IMR-90 (cell line): ENCODE measurements around the gene AQP1. TPM values are rescaled to one million over a fixed set of nuclear protein-coding genes. Genes with fewer than 3 reads are reported as not detected.

ENCODE experiments used
- ATAC-seq: fragments of 200-7000 bp; cut with Tn5 transposase; 2 replicates; pipeline ENCODE4 v1.9.1; 2020; ENCODE audit warnings: low read depth, mild to moderate bottlenecking, moderate library complexity
- BruUV-seq: library from RNA; stranded (reverse); fragments of 400-500 nt; replicated peaks from 2 replicates; lab custom pipeline; 2021; lab: Mats Ljungman, UMichigan
- CTCF ChIA-PET: fragments of 300-600 bp; formaldehyde crosslinking; extraction: SDS; loops from one replicate; lab custom pipeline; 2021; ENCODE audit warnings: antibody characterized with exemption; lab: Yijun Ruan, JAX
- POLR2A ChIA-PET: fragments of 300-600 bp; sonication (Branson Sonifier 250); formaldehyde crosslinking; loops from one replicate; lab custom pipeline; 2022; ENCODE audit warnings: antibody characterized with exemption; ENCODE audit not compliant: unreplicated experiment; lab: Charles Lee
- DNase-seq: peaks from one replicate; pipeline ENCODE4 v3.0.0; 2013
- H2AFZ ChIP-seq: replicated peaks from 2 replicates; pipeline ENCODE3; 2013; ENCODE audit warnings: low read length, mild to moderate bottlenecking; ENCODE audit not compliant: poor library complexity
- H2AK5ac ChIP-seq: 2 replicates; pipeline ENCODE4 v1.6.1; 2013; ENCODE audit warnings: low read depth, low read length, inconsistent platforms
- H2AK9ac ChIP-seq: replicated peaks from 2 replicates; pipeline ENCODE3; 2013; ENCODE audit warnings: mild to moderate bottlenecking, low read depth, low read length, moderate library complexity; ENCODE audit not compliant: poor library complexity
- H2BK120ac ChIP-seq: 2 replicates; pipeline ENCODE4 v1.6.1; 2013; ENCODE audit warnings: low read depth, low read length, inconsistent platforms
- H2BK15ac ChIP-seq: 3 replicates; pipeline ENCODE4 v1.6.1; 2013; ENCODE audit warnings: low read depth, low read length, inconsistent platforms
- H2BK20ac ChIP-seq: 2 replicates; pipeline ENCODE4 v1.6.1; 2013; ENCODE audit warnings: low read depth, mild to moderate bottlenecking, inconsistent platforms, low read length, moderate library complexity
- H2BK5ac ChIP-seq: 2 replicates; pipeline ENCODE4 v1.6.1; 2013; ENCODE audit warnings: mild to moderate bottlenecking, low read depth, low read length, inconsistent platforms; ENCODE audit not compliant: poor library complexity, severe bottlenecking
- H3K14ac ChIP-seq: replicated peaks from 2 replicates; pipeline ENCODE4 v1.6.1; 2013; ENCODE audit warnings: low read depth, low read length, inconsistent platforms
- H3K18ac ChIP-seq: 2 replicates; pipeline ENCODE4 v1.6.1; 2013; ENCODE audit warnings: low read depth, low read length, control low read depth
- H3K23ac ChIP-seq: 2 replicates; pipeline ENCODE4 v1.6.1; 2013; ENCODE audit warnings: low read depth, low read length, inconsistent platforms
- H3K27ac ChIP-seq: 2 replicates; pipeline ENCODE4 v1.5.1; 2013; ENCODE audit warnings: mild to moderate bottlenecking, control low read depth, low read length; ENCODE audit not compliant: insufficient read depth
- H3K27me3 ChIP-seq: 2 replicates; pipeline ENCODE4 v1.6.1; 2013; ENCODE audit warnings: low read length; ENCODE audit not compliant: control insufficient read depth, insufficient read depth
- H3K36me3 ChIP-seq: 2 replicates; pipeline ENCODE4 v1.6.1; 2013; ENCODE audit warnings: low read length, mixed read lengths; ENCODE audit not compliant: control insufficient read depth, insufficient read depth
- H3K4ac ChIP-seq: 2 replicates; pipeline ENCODE4 v1.6.1; 2013; ENCODE audit warnings: low read depth, low read length, inconsistent platforms
- H3K4me1 ChIP-seq: 2 replicates; pipeline ENCODE4 v1.6.1; 2013; ENCODE audit warnings: low read length, mixed read lengths; ENCODE audit not compliant: control insufficient read depth, insufficient read depth
- H3K4me2 ChIP-seq: 2 replicates; pipeline ENCODE4 v1.6.1; 2013; ENCODE audit warnings: low read depth, mild to moderate bottlenecking, control low read depth, low read length, moderate library complexity
- H3K4me3 ChIP-seq: 2 replicates; pipeline ENCODE4 v1.5.1; 2013; ENCODE audit warnings: low read depth, mild to moderate bottlenecking, control low read depth, low read length, moderate library complexity; ENCODE audit not compliant: insufficient read depth
- H3K56ac ChIP-seq: 2 replicates; pipeline ENCODE4 v1.6.1; 2013; ENCODE audit warnings: low read length, inconsistent platforms; ENCODE audit not compliant: insufficient read depth; ENCODE audit errors: extremely low read depth
- H3K79me1 ChIP-seq, 2 experiments: 2 replicates each; pipeline ENCODE4 v1.6.1; 2013; ENCODE audit warnings: low read length in 2 of 2, inconsistent platforms in 1 of 2, low read depth in 1 of 2
- H3K9ac ChIP-seq: 2 replicates; pipeline ENCODE4 v1.6.1; 2013; ENCODE audit warnings: low read depth, low read length, control low read depth
- H3K9me1 ChIP-seq: 2 replicates; pipeline ENCODE4 v1.6.1; 2013; ENCODE audit warnings: low read length, inconsistent platforms; ENCODE audit not compliant: insufficient read depth
- H3K9me3 ChIP-seq: 2 replicates; pipeline ENCODE4 v1.6.1; 2013; ENCODE audit warnings: low read length; ENCODE audit not compliant: control insufficient read depth, insufficient read depth
- H4K20me1 ChIP-seq: 2 replicates; pipeline ENCODE4 v1.6.1; 2013; ENCODE audit warnings: low read length, inconsistent platforms; ENCODE audit not compliant: insufficient read depth
- H4K5ac ChIP-seq: 2 replicates; pipeline ENCODE4 v1.6.1; 2013; ENCODE audit warnings: mild to moderate bottlenecking, low read depth, low read length, control low read depth
- H4K8ac ChIP-seq, 2 experiments: 2 replicates each; pipeline ENCODE4 v1.6.1; 2013; ENCODE audit warnings: low read depth in 2 of 2, low read length in 2 of 2, control low read depth in 1 of 2, inconsistent platforms in 1 of 2
- H4K91ac ChIP-seq: 2 replicates; pipeline ENCODE4 v1.6.1; 2013; ENCODE audit warnings: low read depth, low read length, inconsistent platforms; ENCODE audit not compliant: insufficient read depth
- CEBPB ChIP-seq: IDR thresholded peaks from 2 replicates; pipeline ENCODE4 v1.6.1; 2012; ENCODE audit warnings: low read depth, low read length, improper control_type of control experiment
- CHD1 ChIP-seq: IDR thresholded peaks from 2 replicates; pipeline ENCODE4 v1.6.1; 2012; ENCODE audit warnings: low read depth, low read length, improper control_type of control experiment
- CTCF ChIP-seq: conservative IDR thresholded peaks from 2 replicates; pipeline ENCODE4 v1.5.1; 2012; ENCODE audit warnings: mild to moderate bottlenecking, low read depth, low read length, improper control_type of control experiment
- MAFK ChIP-seq: IDR thresholded peaks from 2 replicates; pipeline ENCODE4 v1.6.1; 2012; ENCODE audit warnings: low read depth, low read length, improper control_type of control experiment
- MAZ ChIP-seq: IDR thresholded peaks from 2 replicates; pipeline ENCODE4 v1.6.1; 2012; ENCODE audit warnings: low read depth, mild to moderate bottlenecking, low read length, improper control_type of control experiment, moderate library complexity, borderline replicate concordance
- RAD21 ChIP-seq: IDR thresholded peaks from 2 replicates; pipeline ENCODE4 v1.6.1; 2012; ENCODE audit warnings: low read length, improper control_type of control experiment
- RCOR1 ChIP-seq: IDR thresholded peaks from 2 replicates; pipeline ENCODE4 v1.6.1; 2012; ENCODE audit warnings: mild to moderate bottlenecking, low read length, improper control_type of control experiment; ENCODE audit not compliant: insufficient replicate concordance
- SMC3 ChIP-seq: fragments of 150-350 bp; IDR thresholded peaks from 2 replicates; pipeline ENCODE4 v1.6.1; 2016; ENCODE audit warnings: low read depth, mild to moderate bottlenecking, antibody characterized with exemption, low read length, moderate library complexity
- WGBS, 2 experiments: methylation state at CpG; one replicate each; pipeline versions ENCODE4 v1.1.5 to v1.1.7; 2013; ENCODE audit warnings: missing lambda C conversion rate in 2 of 2; ENCODE audit not compliant: insufficient read length in 1 of 2; ENCODE audit errors: extremely low coverage in 2 of 2; 5-methylcytosine and 5-hydroxymethylcytosine counted together
- dilution Hi-C: fragments of 300-500 bp; cut with HindIII; formaldehyde crosslinking; loops from one replicate; pipeline ENCODE4 v1.14.3; 2018; ENCODE audit warnings: low sequenced_read_pairs; ENCODE audit not compliant: unreplicated experiment
- in situ Hi-C: fragments of 300-500 bp; cut with MboI; formaldehyde crosslinking; loops from 3 replicates; pipeline ENCODE4 v1.14.3; 2019; ENCODE audit warnings: low sequenced_read_pairs, inconsistent platforms, mixed read lengths
- intact Hi-C: fragments of 100-400 bp; cut with micrococcal nuclease; formaldehyde crosslinking; loops from 2 replicates; pipeline ENCODE4 v1.10.0; 2022
- polyA plus RNA-seq, 3 experiments: library from polyadenylated mRNA; depleted of rRNA; stranded (reverse); fragments of >200 nt; gene quantifications; 2 replicates each; pipeline ENCODE4 v1.2.3, GENCODE V29; 2012; ENCODE audit warnings: low replicate concordance in 1 of 3
- total RNA-seq: library from RNA; depleted of rRNA; stranded (reverse); fragments of >200 nt; gene quantifications from 2 replicates; pipeline ENCODE4 v1.2.3, GENCODE V29; 2012

Gene AQP1
- total and polyA plus RNA-seq, 2 of the 4 experiments (the other 2 are of a cell fraction), result 0.18 to 0.39 TPM

DNA sequence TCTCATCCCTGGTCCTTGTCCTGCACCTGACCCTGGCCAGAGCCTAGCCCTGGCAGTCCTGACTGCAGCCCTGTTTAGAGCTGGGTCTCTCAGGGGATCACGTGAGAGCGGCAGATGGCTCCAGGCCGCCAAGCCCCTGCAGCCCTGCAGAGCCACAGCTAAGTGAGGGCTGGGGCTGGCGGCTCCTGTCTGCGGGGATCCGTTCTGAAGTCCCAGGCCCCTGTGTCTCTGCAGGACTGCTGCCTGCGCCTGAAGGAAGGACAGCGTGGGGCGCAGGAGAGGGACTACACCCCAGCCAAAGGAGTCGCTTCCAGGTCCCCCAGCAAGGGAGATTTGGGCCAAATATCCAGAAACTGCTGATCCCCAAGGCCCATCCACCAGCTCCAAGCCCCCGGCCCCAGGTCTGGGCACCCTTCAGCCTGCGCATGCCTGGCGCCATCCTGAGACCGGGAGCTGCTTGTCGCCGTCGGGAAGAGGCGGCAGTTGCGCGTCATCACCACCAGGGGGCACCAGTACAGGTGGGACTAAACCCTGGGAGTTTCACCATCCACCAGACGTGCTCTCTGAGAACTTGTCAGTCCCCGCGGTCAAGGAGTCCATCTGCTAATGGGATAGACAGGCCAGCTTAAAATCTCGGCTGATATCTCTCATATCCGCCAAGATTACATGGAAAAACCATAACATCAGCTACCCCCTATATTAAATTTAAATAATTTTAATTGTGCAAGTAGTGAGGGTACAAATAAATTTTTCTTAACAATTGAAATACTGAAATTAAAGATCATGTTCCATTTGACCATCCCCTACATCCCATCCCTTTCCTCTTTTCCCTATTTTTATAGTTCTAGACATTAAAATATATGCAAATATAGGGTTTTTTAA is 27.0 kb downstream of the AQP1 start:
- H2AK9ac ChIP-seq, result no peak overlapping the region
- no peak overlapping the region for H2AK5ac ChIP-seq
- no peak overlapping the region for H3K56ac ChIP-seq
- no peaks in the 10 kb centered on the region for H4K20me1 ChIP-seq
- H2BK20ac ChIP-seq, result no peak overlapping the region
- no peaks in the 10 kb centered on the region for H3K79me1 ChIP-seq
- H4K8ac ChIP-seq, result no peak overlapping the region
- TF ChIP-seq CHD1, result no peak
- peak; percentile 45; the same call in 1 of the 2 replicates for TF ChIP-seq SMC3
- no peak for TF ChIP-seq MAFK
- TF ChIP-seq RCOR1, result peak; percentile 42
- 0 out of 2 replicates have a peak, but pooled peaks have one; percentile 15 for TF ChIP-seq CEBPB
- peak; percentile 84 for TF ChIP-seq CTCF
- no peak for TF ChIP-seq MAZ
- peak; percentile 38; the same call in 1 of the 2 replicates for TF ChIP-seq RAD21
- DNase-seq (peak; percentile 58), ATAC-seq (peak; percentile 98)
- no TSS peak for BruUV-seq
- intact Hi-C loops, result loop anchor here (2.0 kb wide), 1 partner anchor 138 kb away; no protein-coding TSS in a partner anchor
- no peak overlapping the region for H3K14ac ChIP-seq
- no peaks in the 10 kb centered on the region for H3K36me3 ChIP-seq
- no peak overlapping the region for H2BK15ac ChIP-seq
- no peak overlapping the region for H3K18ac ChIP-seq
- peak overlapping the region; percentile 74 for H2AFZ ChIP-seq
- ChIA-PET POLR2A (interaction anchor here (0.5 kb wide), 1 partner anchor 1732 kb away, joined by 4 read pairs; no protein-coding TSS in a partner anchor), CTCF (interaction anchor here (0.6 to 1.9 kb wide), 27 partner anchors 8 to 199 kb away, joined by 3 to 9 read pairs (median 3); no protein-coding TSS in a partner anchor)
- H2BK5ac ChIP-seq, result no peak overlapping the region
- H3K4ac ChIP-seq, result no peak overlapping the region
- WGBS, 2 experiments, result 31% methylated on average over 4 of the region's 25 CpGs; no CpG with 5 or more reads in 1 of the 2 experiments
- H3K4me3 ChIP-seq, result no peak overlapping the region
- H3K9ac ChIP-seq, result no peak overlapping the region
- H2BK120ac ChIP-seq, result no peak overlapping the region
- H3K4me2 ChIP-seq, result peak overlapping the region; percentile 61; the same call in 1 of the 2 replicates
- H3K27me3 ChIP-seq, result peaks cover 21% of the 10 kb centered on the region
- in situ Hi-C loops, result no loop called here
- no peaks in the 10 kb centered on the region for H3K9me3 ChIP-seq
- dilution Hi-C loops, result no loop called here
- no peaks in the 10 kb centered on the region for H3K9me1 ChIP-seq
- H4K91ac ChIP-seq, result no peak overlapping the region
- no peaks in the 10 kb centered on the region for H3K4me1 ChIP-seq
- no peak overlapping the region for H3K23ac ChIP-seq
- no peak overlapping the region for H3K27ac ChIP-seq
- no peak overlapping the region for H4K5ac ChIP-seq
